HepG2 (cell line): Measurements from ENCODE around the gene ZNF211.

Experiments used
- BRF2 ChIP-seq: sonication (generic); formaldehyde crosslinking; IDR thresholded peaks from 2 replicates; pipeline ENCODE4 v1.8.1; 2022; ENCODE audit warnings: mild to moderate bottlenecking, missing genetic modification reagents
- EP300 ChIP-seq, 3 experiments: sonication (generic) in 1 of 3; formaldehyde crosslinking in 1 of 3; IDR thresholded peaks; 2 replicates each; pipeline versions ENCODE4 v1.5.1 to v1.6.1; 2011 to 2020; ENCODE audit warnings: low read depth in 2 of 3, low read length in 2 of 3, borderline replicate concordance in 1 of 3, improper control_type of control experiment in 1 of 3, mild to moderate bottlenecking in 1 of 3, missing genetic modification reagents in 1 of 3, moderate library complexity in 1 of 3
- HMG20A ChIP-seq: IDR thresholded peaks from 2 replicates; pipeline ENCODE4 v1.6.1; 2016; ENCODE audit warnings: borderline replicate concordance
- KAT2B ChIP-seq: fragments of 150-350 bp; IDR thresholded peaks from 2 replicates; pipeline ENCODE4 v1.6.1; 2014; ENCODE audit warnings: low read depth, low read length, borderline replicate concordance
- REL ChIP-seq: sonication (generic); formaldehyde crosslinking; conservative IDR thresholded peaks from 2 replicates; pipeline ENCODE4 v1.8.0; 2022; ENCODE audit warnings: mild to moderate bottlenecking, missing genetic modification reagents, moderate library complexity
- REPIN1 ChIP-seq: sonication (generic); formaldehyde crosslinking; IDR thresholded peaks from 2 replicates; pipeline ENCODE4 v1.8.0; 2022; ENCODE audit warnings: missing genetic modification reagents, low read depth, mild to moderate bottlenecking, borderline replicate concordance

GRCh38 chr19:57583521-57584416, 49.2 kb upstream of the ZNF211 start, which contains the start of gene ZIK1:
- TF ChIP-seq EP300 (IDR thresholded peaks at IDR 0.05; ENCODE audit: low read depth in 2 of 2, low read length in 2 of 2) (no peak), EP300 (CRISPR knock-in tag; IDR thresholded peaks at IDR 0.05; ENCODE audit: borderline replicate concordance) (no peak), HMG20A (CRISPR knock-in tag) (no peak), BRF2 (CRISPR knock-in tag) (no peak), KAT2B (no peak), REL (CRISPR knock-in tag) (no peak), REPIN1 (CRISPR knock-in tag) (no peak)
